Left renal cortex interstitium (tissue), 4 donors: ENCODE results near the gene ZNF69. TPM values are rescaled to one million over a fixed set of nuclear protein-coding genes. Genes with fewer than 3 reads are reported as not detected.
"Not testable (repeated sequence)": the region's sequence is repeated elsewhere in the genome, so short reads cannot be mapped to it uniquely, and the experiment has no call there.

Source experiments
- DNase-seq, 4 donors: peaks; one replicate each; pipeline ENCODE4 v3.0.0-alpha.2; 2013; ENCODE audit warnings: low read depth in 4 of 4, low spot score in 2 of 4, missing footprints in 1 of 4
- polyA plus RNA-seq, 4 donors: library from polyadenylated mRNA; unstranded; fragments of 120-200 nt; gene quantifications; one replicate each; pipeline ENCODE4 v1.2.1, GENCODE V29; 2013; ENCODE audit not compliant: insufficient read length in 4 of 4

Gene ZNF69
- polyA plus RNA-seq, 4 donors: 14.1 to 32.2 (median 20.0) TPM

DNA sequence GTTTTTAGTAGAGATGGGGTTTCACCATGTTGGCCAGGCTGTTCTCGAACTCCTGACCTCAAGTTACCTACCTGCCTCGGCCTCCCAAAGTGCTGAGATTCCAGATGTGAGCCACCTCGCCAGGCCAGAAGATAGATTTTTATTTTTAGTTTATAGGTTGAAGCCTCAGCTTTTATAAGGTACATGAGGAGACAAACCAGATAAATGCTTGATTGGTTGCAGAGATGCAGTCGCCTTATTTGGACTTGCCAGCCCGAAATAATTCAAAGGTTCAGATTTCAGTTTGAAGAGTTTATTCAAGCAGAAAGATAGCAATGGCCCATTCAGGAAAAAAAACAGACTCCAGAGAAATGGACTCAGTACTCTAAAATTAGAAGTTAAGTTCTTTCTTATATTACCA lies 3.1 kb downstream of the ZNF69 start:
- DNase-seq: no peak

DNA sequence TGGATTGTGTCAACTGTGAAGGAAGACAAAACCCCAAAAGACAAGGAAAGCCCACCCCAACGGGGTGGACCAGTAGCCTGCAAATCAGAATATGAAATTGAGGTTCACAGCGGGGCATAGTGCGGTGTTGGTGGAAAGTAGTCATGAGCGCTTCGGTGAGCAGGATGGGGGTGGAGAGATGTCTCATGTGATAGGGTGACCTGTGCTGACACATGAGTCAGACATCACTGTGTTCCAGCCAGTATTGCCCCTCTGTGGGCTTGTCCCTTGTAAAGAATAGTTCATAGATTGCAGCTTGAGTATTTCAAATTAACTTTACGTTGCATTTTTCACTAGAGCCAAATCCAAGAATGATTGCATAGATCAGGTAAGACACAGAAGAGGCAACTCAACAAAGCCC lies 7.3 kb downstream of the ZNF69 start:
- no peak for DNase-seq

DNA sequence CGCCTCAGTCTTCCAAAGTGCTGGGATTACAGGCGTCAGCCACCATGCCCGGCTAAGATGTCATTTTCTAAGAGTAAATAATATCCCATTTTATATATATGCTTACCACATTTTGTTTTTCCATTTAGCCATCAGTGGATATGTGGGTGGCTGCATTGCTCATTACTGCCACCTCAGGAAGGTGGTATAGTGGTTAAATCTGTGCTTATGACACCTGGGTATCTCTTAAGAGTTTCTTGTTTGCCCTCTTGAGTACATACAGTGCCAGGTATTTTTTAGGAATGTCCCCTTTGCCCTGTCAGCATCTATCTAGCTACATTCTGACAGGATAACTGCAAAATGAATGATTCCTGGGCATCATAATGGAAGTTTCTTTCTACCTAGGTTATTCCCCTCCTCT lies 14.6 kb downstream of the ZNF69 start:
- DNase-seq: no peak

DNA sequence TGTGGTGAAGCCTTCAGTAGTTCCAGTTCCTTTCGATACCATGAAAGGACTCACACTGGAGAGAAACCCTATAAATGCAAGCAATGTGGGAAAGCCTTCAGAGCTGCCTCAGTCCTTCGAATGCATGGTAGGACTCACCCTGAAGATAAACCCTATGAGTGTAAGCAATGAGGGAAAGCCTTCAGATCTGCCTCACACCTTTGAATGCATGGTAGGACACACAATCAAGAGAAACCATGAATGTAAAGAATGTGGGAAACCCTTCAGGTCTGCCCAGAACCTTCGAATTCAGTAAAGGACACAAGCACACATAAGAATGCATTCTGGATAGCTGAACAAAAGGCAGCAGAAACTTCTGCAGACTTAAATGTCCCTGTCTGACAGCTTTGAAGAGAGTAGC lies 18.3 kb downstream of the ZNF69 start:
- DNase-seq: no peak

DNA sequence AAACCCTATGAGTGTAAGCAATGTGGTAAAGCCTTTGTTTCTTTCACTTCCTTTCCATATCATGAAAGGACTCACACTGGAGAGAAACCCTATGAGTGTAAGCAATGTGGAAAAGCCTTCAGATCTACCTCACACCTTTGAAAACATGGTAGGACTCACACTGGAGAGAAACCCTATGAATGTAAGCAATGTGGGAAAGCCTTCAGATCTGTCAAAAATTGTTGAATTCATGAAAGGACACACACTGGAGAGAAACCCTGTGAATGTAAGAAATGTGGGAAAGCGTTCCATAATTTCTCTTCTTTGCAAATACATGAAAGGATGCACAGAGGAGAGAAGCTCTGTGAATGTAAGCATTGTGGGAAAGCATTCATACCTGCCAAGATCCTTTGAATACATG lies 24.4 kb downstream of the ZNF69 start:
- DNase-seq: not testable (repeated sequence)

DNA sequence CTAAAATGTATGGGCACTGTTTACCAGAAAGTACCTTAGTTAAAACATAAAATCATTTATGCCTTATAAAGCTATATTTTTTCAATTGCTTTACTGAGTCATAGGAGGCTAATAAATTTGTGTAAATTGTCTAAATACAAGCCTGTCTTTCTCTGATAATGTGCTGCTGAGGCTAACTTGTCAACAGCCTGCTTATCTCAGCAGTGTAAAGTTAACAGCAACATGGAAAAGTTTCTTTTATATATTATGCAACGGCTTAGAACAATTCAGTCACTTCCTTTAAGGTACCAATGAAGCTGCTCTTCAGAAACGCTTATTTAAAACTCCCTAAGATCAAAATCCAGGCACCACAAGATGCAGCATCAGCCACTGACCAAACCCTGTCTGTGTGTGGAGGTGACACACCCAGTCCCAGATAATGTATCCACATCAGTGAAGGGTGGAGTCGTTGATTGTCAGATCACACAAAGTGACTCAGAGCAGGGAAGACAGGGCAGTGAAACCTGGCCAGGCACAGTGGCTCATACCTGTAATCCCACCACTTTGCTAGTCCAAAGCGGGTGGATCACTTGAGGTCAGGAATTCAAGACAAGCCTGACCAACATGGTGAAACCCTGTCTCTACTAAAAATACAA lies 27.0 kb downstream of the ZNF69 start:
- DNase-seq: not testable (repeated sequence)

DNA sequence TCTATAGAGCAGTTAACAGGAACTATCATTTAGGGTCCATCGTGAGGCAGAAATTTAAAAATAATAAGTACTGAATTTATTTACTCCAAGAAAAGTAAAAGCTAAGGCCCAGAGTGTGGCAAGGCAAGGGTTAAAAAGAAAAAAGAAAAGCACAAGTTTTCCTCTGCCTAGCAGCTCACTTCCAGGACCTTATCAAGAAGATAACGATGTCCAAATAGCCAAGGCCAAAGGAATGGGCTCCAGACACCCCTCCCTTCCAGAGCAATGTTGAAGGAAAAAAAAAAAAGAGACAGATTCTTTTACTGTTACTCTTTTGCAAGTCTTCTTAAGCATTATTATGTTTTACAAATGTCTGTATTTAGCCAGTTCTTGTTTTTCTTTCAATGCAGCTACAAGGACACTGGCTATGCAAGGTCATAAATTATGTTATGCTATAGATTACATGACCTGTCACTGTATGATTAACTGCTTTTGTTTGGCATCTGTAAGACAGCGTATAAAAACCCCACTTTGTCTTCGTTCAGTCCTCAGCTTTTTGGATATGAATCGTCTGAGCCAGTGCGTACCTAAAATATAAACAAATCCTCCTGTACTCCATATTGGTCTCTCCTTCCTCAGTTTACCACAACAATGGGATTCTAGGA lies 34.4 kb downstream of the ZNF69 start:
- DNase-seq: no peak

DNA sequence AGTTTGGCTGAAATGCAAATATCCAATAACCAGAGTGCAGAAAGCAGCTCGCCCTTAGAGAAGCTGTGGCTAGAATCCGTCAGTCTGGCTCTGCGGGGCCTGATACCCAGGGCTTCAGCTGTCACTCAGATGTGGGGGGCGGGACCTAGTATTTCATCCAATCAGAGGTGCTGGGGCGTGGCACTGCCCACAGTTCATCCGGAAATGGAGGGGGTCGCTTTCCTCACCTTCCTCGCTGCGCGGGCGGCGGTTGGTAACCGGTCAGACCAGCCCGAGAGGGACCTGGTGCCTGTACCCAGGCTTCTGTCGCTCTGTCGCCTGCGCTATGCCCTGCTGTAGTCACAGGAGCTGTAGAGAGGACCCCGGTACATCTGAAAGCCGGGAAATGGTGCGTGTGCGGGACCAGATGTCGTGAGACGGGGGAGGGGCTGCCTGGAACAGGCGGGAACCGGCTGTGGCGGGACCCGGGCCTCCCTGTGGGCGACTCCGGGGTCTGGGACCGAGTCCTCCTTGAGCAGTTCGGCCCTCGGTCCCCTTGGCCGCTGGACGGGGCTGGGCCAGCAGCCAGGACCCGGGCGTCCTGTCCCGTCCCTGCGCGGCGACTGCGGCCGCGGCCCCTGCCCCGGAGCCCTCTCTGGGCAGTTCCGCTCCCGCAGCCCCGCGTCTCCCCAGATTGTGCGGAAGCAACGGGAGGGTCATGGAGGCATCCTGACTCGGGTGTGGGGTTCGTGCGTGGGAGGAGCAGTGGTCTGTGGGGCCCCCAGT lies 37.5 kb downstream of the ZNF69 start, which contains the start of gene ZNF700:
Gene ZNF700 (plus strand): TSS at position 222 of the 765 bp plus-strand sequence. CDS start 104 bp downstream, at position 326.
- peak; percentile 90 to 96 (median 90) for DNase-seq

DNA sequence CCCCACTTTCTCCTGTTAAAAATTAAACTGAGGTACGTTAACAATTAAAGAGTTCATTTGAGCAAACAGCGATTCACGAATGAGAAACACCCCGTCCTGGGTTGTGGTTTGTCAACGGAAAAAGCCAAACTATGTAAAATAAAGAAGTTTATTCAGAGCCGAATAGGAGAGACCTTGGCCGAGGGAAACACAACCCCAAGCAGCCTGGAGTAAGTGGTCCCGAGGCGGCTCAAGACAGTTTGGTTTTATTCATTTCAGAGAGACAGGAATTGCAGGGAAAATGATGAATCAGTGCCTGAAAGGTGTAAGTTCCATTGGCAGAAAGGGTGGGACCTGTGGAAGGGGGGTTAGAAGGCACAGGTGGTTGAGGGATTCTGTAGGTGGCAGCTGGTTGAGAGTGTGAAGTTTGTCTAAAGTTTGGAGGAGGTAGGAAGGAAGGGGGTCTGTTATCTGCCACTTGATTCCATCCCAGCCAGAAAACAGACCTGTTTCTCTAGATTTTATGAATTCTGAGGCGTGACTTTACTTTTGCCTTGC lies 38.1 kb downstream of the ZNF69 start:
- DNase-seq: not testable (repeated sequence)

DNA sequence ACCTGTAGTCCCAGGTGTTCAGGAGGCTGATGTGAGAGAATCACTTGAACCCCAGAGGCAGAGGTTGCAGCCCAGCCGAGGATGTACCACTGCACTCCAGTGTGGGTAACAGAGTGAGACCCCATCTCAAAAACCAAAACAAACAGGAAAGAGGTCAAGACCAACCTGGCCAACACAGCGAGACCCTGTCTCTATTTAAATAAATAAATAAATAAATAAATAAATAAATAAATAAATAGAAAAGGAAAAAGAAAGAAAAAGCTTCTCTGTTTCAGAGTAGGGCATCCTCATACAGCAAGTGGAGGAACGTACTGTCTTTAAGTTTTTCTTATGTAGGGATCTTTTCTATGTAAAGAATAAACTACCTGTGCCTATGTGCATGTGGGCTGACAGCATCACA lies 39.6 kb downstream of the ZNF69 start:
- no peak for DNase-seq

DNA sequence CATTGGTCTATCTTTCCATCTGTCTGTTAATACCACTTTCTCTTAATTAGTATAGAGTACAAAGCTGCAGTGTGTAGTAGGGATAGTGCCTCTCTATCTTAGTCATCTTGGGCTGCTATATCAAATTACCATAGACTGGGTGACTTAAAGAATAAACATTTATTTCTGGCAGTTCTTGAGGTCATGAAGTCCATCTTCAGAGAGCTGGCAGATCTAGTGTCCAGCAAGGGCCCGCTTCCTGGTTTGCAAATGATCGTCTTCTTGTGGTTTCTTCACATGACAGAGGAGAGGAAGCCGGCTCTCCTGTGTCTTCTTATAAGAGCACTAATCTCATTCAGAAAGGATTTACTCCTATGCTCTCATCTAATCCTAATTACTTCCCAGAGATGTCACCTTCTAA lies 43.5 kb downstream of the ZNF69 start:
- DNase-seq: no peak

DNA sequence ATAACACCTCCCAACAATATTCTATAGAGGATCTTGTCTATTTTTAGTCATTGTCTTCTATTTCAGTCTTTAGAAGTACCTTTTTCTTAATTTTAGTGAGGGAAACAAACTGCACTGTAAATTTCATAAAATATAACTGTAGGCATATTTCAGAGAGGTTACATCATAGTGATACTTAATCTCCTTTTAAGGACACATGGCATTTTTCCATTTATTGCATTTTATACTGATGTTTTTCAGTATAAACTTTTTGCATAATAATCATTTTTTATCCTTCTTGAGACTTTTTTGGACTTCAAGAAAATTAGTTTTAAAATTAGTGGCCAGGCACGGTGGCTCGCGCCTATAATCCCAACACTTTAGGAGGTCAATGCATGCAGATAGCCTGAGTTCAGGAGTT lies 43.9 kb downstream of the ZNF69 start:
- DNase-seq: no peak

DNA sequence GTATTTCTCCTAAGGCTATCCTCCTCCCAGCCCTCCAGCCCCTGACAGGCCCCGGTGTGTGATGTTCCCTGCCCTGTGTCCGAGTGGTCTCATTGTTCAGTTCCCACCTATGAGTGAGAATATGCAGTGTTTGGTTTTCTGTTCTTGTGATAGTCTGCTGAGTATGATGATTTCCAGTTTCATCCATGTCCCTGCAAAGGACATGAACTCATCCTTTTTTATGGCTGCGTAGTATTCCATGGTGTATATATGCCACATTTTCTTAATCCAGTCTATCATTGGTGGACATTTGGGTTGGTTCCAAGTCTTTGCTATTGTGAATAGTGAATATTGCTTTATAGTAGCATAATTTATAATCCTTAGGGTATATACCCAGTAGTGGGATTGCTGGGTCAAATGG lies 48.2 kb downstream of the ZNF69 start:
- DNase-seq: not testable (repeated sequence)

DNA sequence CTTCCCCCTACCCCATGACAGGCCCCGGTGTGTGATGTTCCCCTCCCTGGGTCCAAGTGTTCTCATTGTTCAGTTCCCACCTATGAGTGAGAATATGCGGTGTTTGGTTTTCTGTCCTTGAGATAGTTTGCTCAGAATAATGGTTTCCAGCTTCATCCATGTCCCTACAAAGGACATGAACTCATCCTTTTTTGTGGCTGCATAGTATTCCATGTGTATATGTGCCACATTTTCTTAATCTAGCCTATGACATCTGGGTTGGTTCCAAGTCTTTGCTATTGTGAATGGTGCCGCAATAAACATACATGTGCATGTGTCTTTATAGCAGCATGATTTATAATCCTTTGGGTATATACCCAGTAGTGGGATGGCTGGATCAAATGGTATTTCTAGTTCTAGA lies 50.8 kb downstream of the ZNF69 start:
- not testable (repeated sequence) for DNase-seq

DNA sequence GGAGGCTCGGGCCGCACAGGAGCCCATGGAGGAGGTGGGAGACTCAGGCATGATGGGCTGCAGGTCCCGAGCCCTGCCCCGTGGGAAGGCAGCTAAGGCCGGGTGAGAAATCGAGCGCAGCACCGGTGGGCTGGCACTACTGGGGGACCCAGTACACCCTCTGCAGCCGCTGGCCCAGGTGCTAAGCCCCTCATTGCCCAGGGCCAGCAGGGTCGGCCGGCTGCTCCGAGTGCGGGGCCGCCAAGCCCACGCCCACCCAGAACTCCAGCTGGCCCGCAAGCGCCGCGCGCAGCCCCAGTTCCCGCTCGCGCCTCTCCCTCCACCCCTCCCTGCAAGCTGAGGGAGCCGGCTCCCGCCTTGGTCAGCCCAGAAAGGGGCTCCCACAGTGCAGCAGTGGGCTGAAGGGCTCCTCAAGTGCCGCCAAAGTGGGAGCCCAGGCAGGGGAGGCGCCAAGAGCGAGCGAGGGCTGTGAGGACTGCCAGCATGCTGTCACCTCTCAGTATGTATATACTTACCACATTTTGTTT lies 53.8 kb downstream of the ZNF69 start:
- not testable (repeated sequence) for DNase-seq

DNA sequence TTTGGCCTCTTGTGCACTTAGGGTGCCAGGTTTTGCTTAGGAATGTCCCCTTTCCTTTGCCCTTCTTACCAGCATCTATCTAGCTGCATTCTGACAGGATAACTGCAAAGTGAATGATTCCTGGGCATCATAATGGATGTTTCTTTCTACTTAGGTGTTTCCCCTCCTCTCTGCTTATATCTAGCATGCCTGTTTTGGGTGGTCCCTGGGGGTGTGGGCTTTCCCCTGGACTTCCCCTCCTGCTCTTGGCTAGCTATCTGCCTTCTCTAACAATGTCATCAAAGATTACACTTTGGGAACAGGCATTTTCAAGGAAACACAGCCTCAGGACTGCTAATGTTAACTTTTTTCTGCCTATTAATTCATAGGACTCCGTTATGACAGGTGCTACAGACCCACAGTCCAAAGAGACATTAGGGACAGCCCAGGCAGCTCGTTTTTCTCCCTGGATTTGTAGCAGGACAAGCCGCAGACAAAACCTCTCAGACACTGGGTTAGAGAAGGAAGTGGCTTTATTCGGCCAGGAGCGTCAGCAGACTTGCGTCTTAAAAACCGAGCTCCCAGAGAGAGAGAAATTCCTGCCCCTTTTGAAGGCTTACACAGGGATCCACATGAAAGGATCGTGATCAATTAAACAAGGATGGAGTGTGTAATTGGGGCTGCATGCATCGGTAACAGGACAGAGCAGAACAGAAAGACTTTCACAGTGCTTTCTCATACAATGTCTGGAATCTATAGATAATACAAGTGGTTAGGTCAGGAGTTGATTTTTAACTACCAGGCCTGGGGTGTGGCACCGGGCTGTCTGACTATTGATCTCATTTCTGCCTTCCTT lies 54.6 kb downstream of the ZNF69 start:
- DNase-seq: no peak

DNA sequence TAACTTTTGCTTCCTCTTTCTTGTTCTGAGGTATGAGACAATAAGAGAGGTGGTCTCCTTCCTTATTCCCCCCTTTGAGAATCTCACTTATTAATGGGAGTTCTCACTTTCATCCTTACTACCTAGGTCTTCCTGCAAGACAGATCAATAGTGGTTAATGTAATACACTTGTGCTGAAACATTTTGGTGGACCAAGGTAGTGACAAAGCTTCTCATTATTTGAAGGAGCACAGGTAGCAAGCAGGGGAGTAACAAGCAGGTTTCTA lies 55.2 kb downstream of the ZNF69 start:
- no peak for DNase-seq

DNA sequence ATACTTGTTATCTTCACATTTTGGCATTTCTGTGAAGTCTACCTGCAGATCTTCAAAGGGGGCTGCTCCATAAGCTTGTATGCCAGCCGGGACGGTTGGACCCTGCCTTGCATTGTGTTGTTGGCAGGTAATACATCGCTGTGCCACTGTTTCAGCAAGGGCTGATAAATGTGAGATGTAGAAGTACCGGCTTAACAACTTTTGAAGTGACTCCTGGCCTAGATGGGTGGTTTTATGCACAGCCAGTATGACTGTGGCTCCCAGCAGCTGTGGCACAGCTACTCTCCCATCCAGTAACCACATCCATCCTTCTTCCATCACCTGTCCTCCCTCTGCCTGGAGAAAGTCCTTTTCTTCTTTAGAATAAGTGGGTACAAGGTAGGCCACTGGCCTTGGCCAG lies 57.1 kb downstream of the ZNF69 start:
- DNase-seq: no peak

DNA sequence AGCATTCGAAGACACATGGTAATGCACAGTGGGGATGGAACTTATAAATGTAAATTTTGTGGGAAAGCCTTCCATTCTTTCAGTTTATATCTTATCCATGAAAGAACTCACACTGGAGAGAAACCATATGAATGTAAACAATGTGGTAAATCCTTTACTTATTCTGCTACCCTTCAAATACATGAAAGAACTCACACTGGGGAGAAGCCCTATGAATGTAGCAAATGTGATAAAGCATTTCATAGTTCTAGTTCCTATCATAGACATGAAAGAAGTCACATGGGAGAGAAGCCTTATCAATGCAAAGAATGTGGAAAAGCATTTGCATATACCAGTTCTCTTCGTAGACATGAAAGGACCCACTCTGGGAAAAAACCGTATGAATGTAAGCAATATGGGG lies 61.1 kb downstream of the ZNF69 start:
- DNase-seq: no peak

DNA sequence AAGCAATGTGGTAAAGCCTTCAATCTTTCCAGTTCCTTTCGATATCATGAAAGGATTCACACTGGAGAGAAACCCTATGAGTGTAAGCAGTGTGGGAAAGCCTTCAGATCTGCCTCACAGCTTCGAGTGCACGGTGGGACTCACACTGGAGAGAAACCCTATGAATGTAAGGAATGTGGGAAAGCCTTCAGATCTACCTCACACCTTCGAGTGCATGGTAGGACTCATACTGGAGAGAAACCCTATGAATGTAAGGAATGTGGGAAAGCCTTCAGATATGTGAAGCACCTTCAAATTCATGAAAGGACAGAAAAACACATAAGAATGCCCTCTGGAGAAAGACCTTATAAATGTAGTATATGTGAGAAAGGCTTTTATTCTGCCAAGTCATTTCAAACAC lies 61.6 kb downstream of the ZNF69 start:
- DNase-seq: no peak
